Measurements from ENCODE around the gene LRMDA.

Gene LRMDA

GRCh38 chr10:75477680-75478079 is 46.3 kb downstream of the LRMDA start:
- no peak for DNase-seq

- DNase-seq: no peak
These were observed 49.0 kb downstream of the LRMDA start for GRCh38 chr10:75480374-75480773.

GRCh38 chr10:75483188-75483587 is 51.8 kb downstream of the LRMDA start:
- no peak for DNase-seq

- no peak for DNase-seq
These were observed 53.3 kb downstream of the LRMDA start for GRCh38 chr10:75484717-75485116.

GRCh38 chr10:75486591-75486990 is 55.2 kb downstream of the LRMDA start:
- no peak for DNase-seq

GRCh38 chr10:75487087-75487754 is 55.8 kb downstream of the LRMDA start:
- peak; percentile 41 for DNase-seq

- DNase-seq: no peak
These were observed 56.3 kb downstream of the LRMDA start for GRCh38 chr10:75487755-75488125.

- DNase-seq: peak; percentile 80
These were observed 60.9 kb downstream of the LRMDA start for GRCh38 chr10:75492173-75492925.

- peak; percentile 38 for DNase-seq
These were observed 62.0 kb downstream of the LRMDA start for GRCh38 chr10:75493464-75493863.

GRCh38 chr10:75495434-75496190 is 64.2 kb downstream of the LRMDA start:
- no peak for DNase-seq

- no peak for DNase-seq
These were observed 64.8 kb downstream of the LRMDA start for GRCh38 chr10:75496191-75496567.

GRCh38 chr10:75497997-75498883 is 66.8 kb downstream of the LRMDA start:
- DNase-seq: peak; percentile 91

- DNase-seq: peak; percentile 48
These were observed 67.5 kb downstream of the LRMDA start for GRCh38 chr10:75498884-75499350.

- no peak for DNase-seq
These were observed 68.2 kb downstream of the LRMDA start for GRCh38 chr10:75499556-75500160.

GRCh38 chr10:75502389-75502788 is 71.0 kb downstream of the LRMDA start:
- no peak for DNase-seq

GRCh38 chr10:75502838-75503237 is 71.4 kb downstream of the LRMDA start:
- DNase-seq: no peak

- no peak for DNase-seq
These were observed 73.9 kb downstream of the LRMDA start for GRCh38 chr10:75505293-75505692.

GRCh38 chr10:75505840-75506506 is 74.5 kb downstream of the LRMDA start:
- DNase-seq: no peak

GRCh38 chr10:75506930-75507329 is 75.5 kb downstream of the LRMDA start:
- DNase-seq: no peak

GRCh38 chr10:75507469-75507868 is 76.0 kb downstream of the LRMDA start:
- DNase-seq: no peak

- peak; percentile 99 for DNase-seq
These were observed 76.9 kb downstream of the LRMDA start for GRCh38 chr10:75508239-75508813.

Data from fibroblast of skin of abdomen (primary cell).